ENCODE results near the gene EEF2K. TPM values are rescaled to one million over a fixed set of nuclear protein-coding genes. Genes with fewer than 3 reads are reported as not detected.

Gene EEF2K
- total and polyA plus RNA-seq, 2 donors (not counting 1 experiment from before 2014, with no cell fraction given), result 11.8 to 28.7 TPM

GRCh38 chr16:22210854-22211253 is 4.8 kb downstream of the EEF2K start:
- no peak overlapping the region for H3K4me3 Mint-ChIP-seq

DNA sequence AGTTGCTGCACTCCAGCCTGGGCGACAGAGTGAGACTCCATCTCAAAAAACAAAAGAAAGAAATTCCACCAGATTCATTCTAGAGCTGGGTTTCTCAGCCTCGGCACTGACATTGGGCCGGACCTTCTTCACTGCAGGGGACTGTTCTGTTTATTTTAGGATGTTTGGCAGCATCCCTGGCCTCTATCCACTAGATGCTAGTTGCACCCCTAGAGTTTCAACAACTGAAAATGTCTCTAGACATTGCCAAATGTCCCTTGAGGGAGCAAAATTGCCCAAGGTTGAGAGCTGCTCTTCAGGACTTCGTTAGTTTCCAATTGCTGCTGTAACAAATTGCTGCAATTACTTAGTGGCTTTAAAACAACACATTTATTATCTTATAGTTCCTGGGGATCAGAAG is 7.2 kb downstream of the EEF2K start:
- Histone ChIP-seq H3K4me1 (ENCODE audit: control insufficient read depth in 2 of 2, insufficient read depth in 2 of 2, low read length in 2 of 2) (peaks cover 16 to 29% of the 10 kb centered on the region in 2 donors), H3K27ac (ENCODE audit: low read length in 2 of 2) (no peak overlapping the region), H3K4me2 (replicated peaks; ENCODE audit: low read depth, low read length, poor library complexity, severe bottlenecking) (no peak overlapping the region), H4K20me1 (ENCODE audit: control insufficient read depth, insufficient read depth, low read length, poor library complexity, severe bottlenecking) (peaks cover 4% of the 10 kb centered on the region), H3K36me3 (replicated peaks in 1 of 2; ENCODE audit: control extremely low read depth in 1 of 2, control insufficient read depth in 1 of 2, extremely low read depth in 1 of 2, insufficient read depth in 2 of 2, low read length in 1 of 2) (no peaks in the 10 kb centered on the region), H3K4me3 (ENCODE audit: control extremely low read depth in 1 of 5, extremely low read depth in 1 of 5, insufficient read depth in 1 of 5, low read depth in 2 of 5, low read length in 4 of 5) (no peak overlapping the region), H2AFZ (ENCODE audit: insufficient read depth, low read depth, low read length, poor library complexity, severe bottlenecking) (no peak overlapping the region), H3K79me2 (ENCODE audit: control insufficient read depth, insufficient read depth, low read length) (peaks cover 68% of the 10 kb centered on the region), H3K9me3 (ENCODE audit: control extremely low read depth in 1 of 3, control insufficient read depth in 2 of 3, insufficient read depth in 1 of 3, low read length in 2 of 3) (peaks cover 0 to 10% (median 0%) of the 10 kb centered on the region in 3 donors), H3K9ac (ENCODE audit: low read length) (no peak overlapping the region), H3K27me3 (replicated peaks in 1 of 4; ENCODE audit: control extremely low read depth in 1 of 4, control insufficient read depth in 3 of 4, insufficient read depth in 4 of 4, low read length in 3 of 4) (no peaks in the 10 kb centered on the region)
- Mint-ChIP-seq H3K4me1 (peaks cover 36% of the 10 kb centered on the region), H3K27ac (no peak overlapping the region), H3K27me3 (no peaks in the 10 kb centered on the region), H3K9me3 (ENCODE audit: insufficient read depth) (peaks cover 4% of the 10 kb centered on the region), H3K4me3 (no peak overlapping the region)
- intact Hi-C loops (cut with micrococcal nuclease), result no loop called here
- no peak for DNase-seq
- no peak for TF ChIP-seq EZH2 (IDR thresholded peaks at IDR 0.05; ENCODE audit: borderline replicate concordance, insufficient read depth, low read depth, low read length, poor library complexity, severe bottlenecking)
- no peak for TF ChIP-seq CTCF (IDR thresholded peaks at IDR 0.05)
- no peak for ATAC-seq (ENCODE audit: low read depth)
- POLR2A ChIA-PET, result no interaction called here
- CTCF ChIA-PET, result interaction anchor here (0.8 kb wide), 1 partner anchor 213 kb away, joined by 3 read pairs; no protein-coding TSS in a partner anchor
- 100% methylated on average over 2 of the region's 4 CpGs for WGBS (ENCODE audit: insufficient coverage)

More at GRCh38 chr16:22210854-22211253, 4.8 kb downstream of the EEF2K start:
- intact Hi-C loops (cut with micrococcal nuclease), result no loop called here
- Histone ChIP-seq H3K27me3 (replicated peaks in 1 of 4; ENCODE audit: control extremely low read depth in 1 of 4, control insufficient read depth in 3 of 4, insufficient read depth in 4 of 4, low read length in 3 of 4) (no peaks in the 10 kb centered on the region), H3K4me1 (ENCODE audit: control insufficient read depth in 2 of 2, insufficient read depth in 2 of 2, low read length in 2 of 2) (peaks cover 6 to 22% of the 10 kb centered on the region in 2 donors), H3K27ac (ENCODE audit: low read length in 2 of 2) (no peak overlapping the region), H3K9me3 (ENCODE audit: control extremely low read depth in 1 of 3, control insufficient read depth in 2 of 3, insufficient read depth in 1 of 3, low read length in 2 of 3) (peaks cover 0 to 10% (median 0%) of the 10 kb centered on the region in 3 donors), H3K9ac (ENCODE audit: low read length) (no peak overlapping the region), H3K79me2 (ENCODE audit: control insufficient read depth, insufficient read depth, low read length) (peaks cover 78% of the 10 kb centered on the region), H3K36me3 (replicated peaks in 1 of 2; ENCODE audit: control extremely low read depth in 1 of 2, control insufficient read depth in 1 of 2, extremely low read depth in 1 of 2, insufficient read depth in 2 of 2, low read length in 1 of 2) (no peaks in the 10 kb centered on the region), H3K4me2 (replicated peaks; ENCODE audit: low read depth, low read length, poor library complexity, severe bottlenecking) (no peak overlapping the region), H3K4me3 (ENCODE audit: control extremely low read depth in 1 of 5, extremely low read depth in 1 of 5, insufficient read depth in 1 of 5, low read depth in 2 of 5, low read length in 4 of 5) (no peak overlapping the region), H4K20me1 (ENCODE audit: control insufficient read depth, insufficient read depth, low read length, poor library complexity, severe bottlenecking) (peaks cover 9% of the 10 kb centered on the region), H2AFZ (ENCODE audit: insufficient read depth, low read depth, low read length, poor library complexity, severe bottlenecking) (no peak overlapping the region)
- no peak for TF ChIP-seq EZH2 (IDR thresholded peaks at IDR 0.05; ENCODE audit: borderline replicate concordance, insufficient read depth, low read depth, low read length, poor library complexity, severe bottlenecking)
- TF ChIP-seq CTCF (IDR thresholded peaks at IDR 0.05), result no peak
- Mint-ChIP-seq H3K4me1 (peaks cover 29% of the 10 kb centered on the region), H3K27ac (no peak overlapping the region), H3K27me3 (no peaks in the 10 kb centered on the region), H3K9me3 (ENCODE audit: insufficient read depth) (peaks cover 2% of the 10 kb centered on the region)
- DNase-seq (no peak), ATAC-seq (ENCODE audit: low read depth) (no peak)
- ChIA-PET POLR2A (no interaction called here), CTCF (interaction anchor here (0.8 to 1.1 kb wide), 3 partner anchors 14 to 86 kb away, joined by 3 read pairs; no protein-coding TSS in a partner anchor)
- 100% methylated on average over 1 of the region's 2 CpGs for WGBS (ENCODE audit: insufficient coverage)
